ENCODE data around the gene ILF2. TPM values are rescaled to one million over a fixed set of nuclear protein-coding genes. Genes with fewer than 3 reads are reported as not detected.

The ILF2 gene
- total and polyA plus RNA-seq, 2 of the 13 experiments (the other 11 are each of a cell fraction or from before 2014, with no cell fraction given), result 292 to 366 TPM

GRCh38 chr1:153633754-153634665, 36.8 kb downstream of the ILF2 start, which contains the start of gene CHTOP (continued):
- TF ChIP-seq, protein P1, sequence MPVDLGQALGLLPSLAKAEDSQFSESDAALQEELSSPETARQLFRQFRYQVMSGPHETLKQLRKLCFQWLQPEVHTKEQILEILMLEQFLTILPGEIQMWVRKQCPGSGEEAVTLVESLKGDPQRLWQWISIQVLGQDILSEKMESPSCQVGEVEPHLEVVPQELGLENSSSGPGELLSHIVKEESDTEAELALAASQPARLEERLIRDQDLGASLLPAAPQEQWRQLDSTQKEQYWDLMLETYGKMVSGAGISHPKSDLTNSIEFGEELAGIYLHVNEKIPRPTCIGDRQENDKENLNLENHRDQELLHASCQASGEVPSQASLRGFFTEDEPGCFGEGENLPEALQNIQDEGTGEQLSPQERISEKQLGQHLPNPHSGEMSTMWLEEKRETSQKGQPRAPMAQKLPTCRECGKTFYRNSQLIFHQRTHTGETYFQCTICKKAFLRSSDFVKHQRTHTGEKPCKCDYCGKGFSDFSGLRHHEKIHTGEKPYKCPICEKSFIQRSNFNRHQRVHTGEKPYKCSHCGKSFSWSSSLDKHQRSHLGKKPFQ (CRISPR knock-in tag; IDR thresholded peaks at IDR 0.05; ENCODE audit: insufficient replicate concordance), result no peak
- TF ChIP-seq ZNF766 (CRISPR knock-in tag; IDR thresholded peaks at IDR 0.05; ENCODE audit: borderline replicate concordance) (no peak), TEAD2 (CRISPR knock-in tag; IDR thresholded peaks at IDR 0.05) (no peak), KLF16 (CRISPR knock-in tag; IDR thresholded peaks at IDR 0.05) (peak; percentile 37 to 46; a peak in 1 of 4 replicates), HOXA9 (CRISPR knock-in tag; IDR thresholded peaks at IDR 0.05; ENCODE audit: borderline replicate concordance) (no peak), SP140L (CRISPR knock-in tag; IDR thresholded peaks at IDR 0.05; ENCODE audit: borderline replicate concordance) (no peak), CHD4 (IDR thresholded peaks at IDR 0.05; ENCODE audit: borderline replicate concordance, low read length) (no peak; the same call in 1 of the 2 replicates), SAP130 (CRISPR knock-in tag; IDR thresholded peaks at IDR 0.05; ENCODE audit: low read depth) (peak; percentile 81), ZNF615 (CRISPR knock-in tag; IDR thresholded peaks at IDR 0.05; ENCODE audit: borderline replicate concordance) (no peak; the same call in 1 of the 2 replicates), AHR (CRISPR knock-in tag; IDR thresholded peaks at IDR 0.05) (no peak; the same call in 1 of the 2 replicates), KLF15 (CRISPR knock-in tag; IDR thresholded peaks at IDR 0.05; ENCODE audit: borderline replicate concordance) (no peak), CBFB (CRISPR knock-in tag; IDR thresholded peaks at IDR 0.05) (no peak), MAFG (CRISPR knock-in tag; IDR thresholded peaks at IDR 0.05) (no peak), ZNF788 (CRISPR knock-in tag; IDR thresholded peaks at IDR 0.05; ENCODE audit: borderline replicate concordance) (peak; percentile 91; the same call in 1 of the 2 replicates), TBX3 (IDR thresholded peaks at IDR 0.05; ENCODE audit: borderline replicate concordance) (peak; percentile 42; the same call in 1 of the 2 replicates), RORA (CRISPR knock-in tag; IDR thresholded peaks at IDR 0.05) (no peak), ZNF329 (CRISPR knock-in tag; IDR thresholded peaks at IDR 0.05; ENCODE audit: low read depth) (0 out of 2 replicates have a peak, but pooled peaks have one; percentile 61), FOXA3 (CRISPR knock-in tag; IDR thresholded peaks at IDR 0.05) (peak; percentile 65), NCOA2 (CRISPR knock-in tag; IDR thresholded peaks at IDR 0.05) (0 out of 2 replicates have a peak, but pooled peaks have one; percentile 13)
- TF ChIP-seq, protein P2, sequence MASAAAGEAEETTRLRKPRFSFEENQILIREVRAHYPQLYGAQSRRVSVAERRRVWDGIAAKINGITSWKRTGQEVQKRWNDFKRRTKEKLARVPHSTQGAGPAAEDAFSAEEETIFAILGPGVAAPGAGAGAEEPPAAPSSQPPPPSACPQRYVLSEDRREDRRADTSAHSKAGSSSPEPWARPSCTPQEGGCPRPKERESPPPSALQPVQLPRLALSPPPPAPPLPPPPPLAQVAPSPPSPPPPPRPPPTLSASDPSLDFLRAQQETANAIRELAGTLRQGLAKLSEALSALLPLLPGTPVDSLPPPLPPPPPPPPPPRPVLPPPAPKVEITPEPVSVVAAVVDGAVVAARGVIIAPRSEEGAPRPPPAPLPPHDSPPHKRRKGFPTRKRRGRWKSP (CRISPR knock-in tag; IDR thresholded peaks at IDR 0.05), result peak; percentile 83
- TF ChIP-seq, protein P3, sequence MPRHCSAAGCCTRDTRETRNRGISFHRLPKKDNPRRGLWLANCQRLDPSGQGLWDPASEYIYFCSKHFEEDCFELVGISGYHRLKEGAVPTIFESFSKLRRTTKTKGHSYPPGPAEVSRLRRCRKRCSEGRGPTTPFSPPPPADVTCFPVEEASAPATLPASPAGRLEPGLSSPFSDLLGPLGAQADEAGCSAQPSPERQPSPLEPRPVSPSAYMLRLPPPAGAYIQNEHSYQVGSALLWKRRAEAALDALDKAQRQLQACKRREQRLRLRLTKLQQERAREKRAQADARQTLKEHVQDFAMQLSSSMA (CRISPR knock-in tag; IDR thresholded peaks at IDR 0.05), result peak; percentile 83; the same call in 1 of the 2 replicates
- TF ChIP-seq, protein P4, sequence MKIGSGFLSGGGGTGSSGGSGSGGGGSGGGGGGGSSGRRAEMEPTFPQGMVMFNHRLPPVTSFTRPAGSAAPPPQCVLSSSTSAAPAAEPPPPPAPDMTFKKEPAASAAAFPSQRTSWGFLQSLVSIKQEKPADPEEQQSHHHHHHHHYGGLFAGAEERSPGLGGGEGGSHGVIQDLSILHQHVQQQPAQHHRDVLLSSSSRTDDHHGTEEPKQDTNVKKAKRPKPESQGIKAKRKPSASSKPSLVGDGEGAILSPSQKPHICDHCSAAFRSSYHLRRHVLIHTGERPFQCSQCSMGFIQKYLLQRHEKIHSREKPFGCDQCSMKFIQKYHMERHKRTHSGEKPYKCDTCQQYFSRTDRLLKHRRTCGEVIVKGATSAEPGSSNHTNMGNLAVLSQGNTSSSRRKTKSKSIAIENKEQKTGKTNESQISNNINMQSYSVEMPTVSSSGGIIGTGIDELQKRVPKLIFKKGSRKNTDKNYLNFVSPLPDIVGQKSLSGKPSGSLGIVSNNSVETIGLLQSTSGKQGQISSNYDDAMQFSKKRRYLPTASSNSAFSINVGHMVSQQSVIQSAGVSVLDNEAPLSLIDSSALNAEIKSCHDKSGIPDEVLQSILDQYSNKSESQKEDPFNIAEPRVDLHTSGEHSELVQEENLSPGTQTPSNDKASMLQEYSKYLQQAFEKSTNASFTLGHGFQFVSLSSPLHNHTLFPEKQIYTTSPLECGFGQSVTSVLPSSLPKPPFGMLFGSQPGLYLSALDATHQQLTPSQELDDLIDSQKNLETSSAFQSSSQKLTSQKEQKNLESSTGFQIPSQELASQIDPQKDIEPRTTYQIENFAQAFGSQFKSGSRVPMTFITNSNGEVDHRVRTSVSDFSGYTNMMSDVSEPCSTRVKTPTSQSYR (CRISPR knock-in tag; IDR thresholded peaks at IDR 0.05; ENCODE audit: borderline replicate concordance), result peak; percentile 84
